ENCODE data around the gene TSHZ2.

DNA sequence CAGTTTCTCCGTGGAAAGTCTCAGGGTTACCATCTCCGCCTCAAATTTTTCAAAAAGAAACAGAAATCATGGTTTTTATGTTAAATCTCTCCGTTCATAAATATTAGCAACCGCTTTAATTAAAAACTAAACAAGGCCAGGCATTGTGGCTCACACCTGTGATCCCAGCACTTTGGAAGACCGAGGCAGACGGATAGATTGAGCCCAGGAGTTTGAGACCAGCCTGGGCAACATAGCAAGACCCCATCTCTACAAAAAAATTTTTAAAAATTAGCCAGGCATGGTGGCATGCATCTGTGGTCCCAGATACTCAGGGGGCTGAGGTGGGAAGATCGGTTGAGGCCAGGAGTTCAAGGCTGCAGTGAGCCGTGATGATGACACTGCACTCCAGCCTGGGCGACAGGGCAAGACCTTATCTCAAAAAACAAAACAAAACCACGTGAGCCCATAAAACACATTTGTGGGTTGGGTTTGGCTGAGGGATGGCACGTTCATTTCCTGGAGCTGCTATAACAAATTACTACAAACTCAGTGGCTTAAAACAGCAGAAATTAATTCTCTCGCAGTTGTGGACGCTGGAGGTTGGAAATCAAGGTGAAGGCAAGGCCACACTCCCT is 398.3 kb downstream of the TSHZ2 start:
- TF ChIP-seq POLR2A (IDR thresholded peaks at IDR 0.05; ENCODE audit: low read depth, low read length), result no peak
- TF ChIP-seq POLR2AphosphoS5 (IDR thresholded peaks at IDR 0.05; ENCODE audit: low read depth, low read length), result no peak
- TF ChIP-seq TAF1 (IDR thresholded peaks at IDR 0.05; ENCODE audit: borderline replicate concordance, low read depth, low read length), result no peak

Measured in GM12892 (cell line).